Measurements from ENCODE around the gene FER.
"Not testable (repeated sequence)": the region's sequence is repeated elsewhere in the genome, so short reads cannot be mapped to it uniquely, and the experiment has no call there.

FER gene

DNA sequence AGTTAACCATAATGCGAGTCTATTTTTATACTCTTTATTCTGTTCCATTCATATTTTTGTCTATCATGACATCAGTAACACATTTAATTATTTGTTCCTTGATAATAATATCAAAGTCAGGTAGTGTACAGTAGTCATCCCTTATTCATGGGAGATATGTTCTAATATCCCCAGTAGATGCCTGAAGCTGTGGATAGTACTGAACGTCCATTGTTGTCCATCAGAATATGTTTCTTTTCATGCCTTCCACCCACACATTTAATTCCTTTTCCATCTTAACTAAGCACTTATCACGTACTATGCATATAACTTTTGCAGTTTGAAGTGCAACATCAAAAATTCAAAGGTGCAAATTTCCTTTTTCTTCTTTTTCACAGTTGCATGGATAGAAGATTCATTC lies 53.6 kb downstream of the FER start:
- DNase-seq = no peak

DNA sequence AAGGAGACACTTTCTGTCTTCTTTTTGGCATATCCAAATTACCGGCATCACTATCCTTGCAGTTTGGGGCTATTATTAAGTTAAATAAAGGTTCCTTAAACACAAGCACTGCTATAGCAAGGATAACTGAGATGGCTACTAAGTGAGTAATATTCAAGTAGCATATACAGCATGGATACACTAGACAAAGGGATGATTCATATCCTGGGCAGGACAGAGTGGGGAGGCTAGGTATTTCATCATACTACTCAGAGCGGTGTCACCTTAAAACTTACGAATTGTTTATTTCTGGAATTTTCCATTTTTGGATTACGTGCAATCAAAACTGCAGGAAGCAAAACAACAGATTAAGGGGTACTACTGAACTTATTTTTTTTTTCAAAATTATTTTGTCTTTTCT lies 54.1 kb downstream of the FER start:
- DNase-seq = no peak

DNA sequence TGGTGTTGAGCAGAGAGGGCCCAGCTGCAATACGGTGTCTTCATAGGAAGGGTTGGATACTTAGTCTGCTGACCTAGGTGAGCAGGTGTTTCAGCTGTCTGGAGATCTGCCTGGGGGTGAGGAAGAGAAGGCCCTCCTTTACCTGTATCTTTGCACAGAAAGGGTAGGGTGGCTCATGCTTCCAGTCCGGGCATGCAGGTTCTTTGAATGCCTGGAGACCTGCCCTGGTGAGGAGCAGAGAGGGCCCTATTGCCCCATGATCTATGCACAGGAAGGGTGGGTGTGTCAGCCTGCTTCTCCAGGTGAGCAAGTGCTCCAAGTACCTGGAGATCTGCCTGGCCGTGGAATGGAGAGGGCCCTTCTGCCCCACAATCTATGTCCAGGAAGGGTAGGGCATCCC lies 63.0 kb downstream of the FER start:
- DNase-seq = no peak

DNA sequence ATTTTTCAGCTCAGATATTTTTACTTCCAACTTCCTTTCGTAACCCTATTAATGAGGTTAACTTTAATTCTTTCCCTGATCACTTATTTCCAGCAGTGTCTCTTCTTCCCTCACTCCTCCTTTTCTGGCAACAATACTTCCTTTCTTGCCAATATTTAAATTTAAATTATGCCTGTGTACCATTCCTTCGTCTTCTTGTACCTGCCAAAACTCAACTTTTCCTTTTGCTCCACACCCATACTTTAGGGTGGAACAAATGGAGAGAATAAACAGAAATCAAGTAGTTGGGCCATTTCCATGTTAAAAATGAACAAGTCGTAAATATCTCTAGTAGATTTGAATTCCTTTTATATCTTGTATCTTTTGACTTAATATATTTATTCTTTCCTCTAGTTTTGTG lies 66.0 kb downstream of the FER start:
- no peak for DNase-seq

DNA sequence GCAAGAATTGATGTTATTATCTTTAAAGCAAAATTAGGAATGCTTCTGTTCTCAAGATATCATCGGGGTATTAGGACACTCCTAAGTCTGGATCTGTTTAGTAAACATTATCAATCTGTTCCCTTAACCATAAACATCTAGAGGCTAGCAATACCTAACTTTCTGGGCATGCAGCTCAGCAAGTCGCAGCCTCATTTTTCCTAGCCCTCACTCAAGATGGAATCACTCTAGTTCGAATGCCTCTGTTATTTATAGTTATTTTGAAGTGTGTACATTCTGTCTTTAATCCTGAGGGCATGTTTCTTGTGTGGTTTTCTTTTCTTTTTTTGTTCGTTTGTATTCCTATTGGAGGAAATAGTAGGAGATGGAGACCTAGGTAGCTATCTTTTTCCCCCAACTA lies 66.9 kb downstream of the FER start:
- DNase-seq = no peak

DNA sequence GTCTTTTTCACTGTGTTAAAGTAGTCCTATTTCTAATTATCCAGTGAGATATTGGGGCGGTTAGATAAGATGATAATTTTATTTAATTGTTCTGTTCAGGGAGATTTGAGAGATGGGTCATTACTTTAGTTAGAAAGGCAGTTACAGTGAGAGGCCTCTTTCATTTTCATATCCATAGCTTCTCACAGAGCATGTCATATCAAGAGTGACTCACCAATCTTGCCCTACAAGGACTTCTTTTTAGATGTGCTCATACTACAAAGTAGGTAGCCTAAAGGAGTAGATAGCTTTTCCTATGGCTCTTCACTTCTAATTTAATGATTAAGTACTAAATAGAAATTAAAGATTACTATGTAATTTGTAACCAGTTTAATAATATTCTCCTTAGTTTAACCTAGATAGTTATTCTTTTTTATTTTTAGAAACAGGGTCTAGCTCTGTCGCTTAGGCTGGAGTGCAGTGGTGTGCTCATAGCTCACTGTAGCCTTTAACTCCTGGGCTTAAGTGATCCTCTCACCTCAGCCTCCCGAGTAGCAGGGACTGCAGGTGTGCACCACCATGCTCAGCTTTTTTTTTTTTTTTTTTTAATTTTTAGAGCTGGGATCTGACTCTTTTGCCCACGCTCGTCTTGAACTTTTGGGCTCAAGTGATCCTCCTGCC lies 71.0 kb downstream of the FER start:
- DNase-seq = no peak

DNA sequence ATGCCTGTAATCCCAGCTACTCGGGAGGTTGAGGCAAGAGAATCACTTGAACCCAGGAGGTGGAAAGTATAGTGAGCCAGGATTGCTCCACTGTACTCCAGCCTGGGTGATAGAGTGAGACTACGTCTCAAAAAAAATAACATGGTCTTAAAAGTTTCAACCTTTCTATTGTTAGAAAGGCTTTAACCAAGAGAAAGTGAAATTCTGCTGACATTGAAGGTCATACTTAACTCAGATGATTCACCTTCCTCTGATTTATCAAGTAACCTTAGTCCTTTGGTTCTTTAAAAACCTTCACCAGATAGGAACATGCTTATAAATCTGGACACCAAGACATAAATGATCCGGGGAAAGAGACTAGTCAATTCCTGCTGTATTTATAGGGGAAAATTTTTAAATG lies 73.3 kb downstream of the FER start:
- DNase-seq = no peak

DNA sequence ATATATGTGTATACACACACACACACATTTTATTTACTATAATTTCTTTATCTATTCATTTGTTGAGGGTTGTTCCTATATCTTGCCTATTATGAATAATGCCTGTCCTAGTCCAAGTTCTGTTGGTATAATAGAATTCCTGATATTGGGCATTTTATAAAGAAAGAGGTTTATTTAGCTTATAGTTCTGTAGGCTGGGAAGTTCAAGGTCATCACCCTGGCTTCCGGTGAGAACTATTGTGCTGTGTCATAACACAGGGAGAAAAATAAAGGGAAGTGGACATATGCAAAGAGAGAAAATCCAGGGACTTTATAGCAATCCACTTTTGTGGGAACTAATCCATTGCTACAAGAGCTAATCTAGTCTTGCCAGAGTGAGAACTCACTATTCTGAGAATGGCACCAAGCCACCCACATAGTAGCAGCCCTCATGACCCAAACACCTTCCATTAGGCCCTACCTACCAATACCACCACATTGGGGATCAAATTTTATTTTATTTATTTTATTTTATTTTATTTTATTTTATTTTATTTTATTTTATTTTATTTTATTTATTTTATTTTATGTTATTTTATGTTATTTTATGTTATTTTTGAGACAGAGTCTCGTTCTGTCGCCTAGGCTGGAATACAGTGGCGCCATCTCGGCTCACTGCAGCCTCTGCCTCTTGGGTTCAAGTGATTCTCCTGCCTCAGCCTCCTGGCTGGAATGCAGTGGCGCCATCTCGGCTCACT lies 74.7 kb downstream of the FER start:
- no peak for DNase-seq

DNA sequence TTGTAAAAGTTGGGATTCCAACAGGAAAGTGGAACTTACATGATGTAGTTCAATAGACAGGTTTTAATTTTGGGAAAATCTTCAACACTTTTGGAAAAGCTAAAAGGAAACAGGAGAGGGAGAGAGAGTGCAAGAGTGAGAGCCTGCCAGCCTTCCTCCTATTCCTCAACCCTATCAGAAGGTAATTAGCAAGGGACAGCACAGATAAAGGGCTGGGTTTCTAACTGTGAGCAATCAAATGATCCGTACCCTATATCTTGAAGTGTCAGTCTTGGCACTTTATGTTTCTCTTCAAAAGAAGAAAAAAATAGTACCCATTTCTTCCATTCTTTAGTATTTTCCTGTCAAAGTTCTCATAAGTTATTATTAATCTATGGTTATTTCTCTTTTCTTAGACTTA lies 79.4 kb downstream of the FER start:
- DNase-seq = no peak

DNA sequence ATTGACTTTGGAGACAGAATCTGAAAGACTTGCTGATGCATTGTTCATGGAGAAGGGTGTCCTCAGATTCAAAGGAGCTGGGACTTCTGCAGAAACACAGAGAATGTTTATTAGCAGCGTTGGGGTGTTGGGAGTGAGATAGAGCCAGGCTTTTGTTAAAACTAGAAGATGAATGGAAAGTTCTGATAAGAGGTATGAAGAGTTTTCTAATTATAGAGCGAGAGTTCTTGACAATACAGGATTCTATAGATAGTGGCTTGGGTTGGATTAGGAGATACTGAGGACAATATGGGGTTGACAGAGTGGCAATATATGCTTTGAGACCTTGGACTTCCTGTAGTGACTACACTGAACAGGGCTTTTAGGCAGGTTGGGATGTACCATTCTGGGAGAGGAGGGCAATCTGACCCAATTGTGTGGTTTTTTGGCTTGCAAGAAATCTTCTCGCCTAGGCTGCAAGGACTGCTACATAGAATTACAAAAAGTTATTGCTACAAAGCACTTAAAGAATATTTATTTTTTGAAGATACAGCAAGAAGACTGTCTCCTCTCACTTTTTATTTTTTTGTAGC lies 83.1 kb downstream of the FER start:
- no peak for DNase-seq

DNA sequence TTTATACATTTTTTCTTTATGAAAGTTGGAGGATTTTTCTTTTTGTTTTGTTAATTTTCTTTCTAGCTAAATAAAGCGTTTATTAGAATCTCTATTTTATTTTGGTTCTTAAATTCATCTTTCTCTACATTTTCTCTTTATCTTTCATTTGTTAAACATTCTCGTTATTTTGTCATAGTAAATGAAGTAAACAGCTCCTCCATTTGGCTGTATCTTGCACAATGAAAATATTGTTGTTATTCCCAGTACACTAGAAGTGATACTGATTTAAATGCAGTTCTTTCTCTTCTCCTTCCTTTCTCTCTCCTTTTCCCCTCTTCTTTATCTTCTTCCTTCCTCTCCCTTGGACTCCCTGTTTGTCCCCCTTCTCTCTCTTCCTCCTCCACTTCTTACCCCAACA lies 88.8 kb downstream of the FER start:
- DNase-seq = no peak

DNA sequence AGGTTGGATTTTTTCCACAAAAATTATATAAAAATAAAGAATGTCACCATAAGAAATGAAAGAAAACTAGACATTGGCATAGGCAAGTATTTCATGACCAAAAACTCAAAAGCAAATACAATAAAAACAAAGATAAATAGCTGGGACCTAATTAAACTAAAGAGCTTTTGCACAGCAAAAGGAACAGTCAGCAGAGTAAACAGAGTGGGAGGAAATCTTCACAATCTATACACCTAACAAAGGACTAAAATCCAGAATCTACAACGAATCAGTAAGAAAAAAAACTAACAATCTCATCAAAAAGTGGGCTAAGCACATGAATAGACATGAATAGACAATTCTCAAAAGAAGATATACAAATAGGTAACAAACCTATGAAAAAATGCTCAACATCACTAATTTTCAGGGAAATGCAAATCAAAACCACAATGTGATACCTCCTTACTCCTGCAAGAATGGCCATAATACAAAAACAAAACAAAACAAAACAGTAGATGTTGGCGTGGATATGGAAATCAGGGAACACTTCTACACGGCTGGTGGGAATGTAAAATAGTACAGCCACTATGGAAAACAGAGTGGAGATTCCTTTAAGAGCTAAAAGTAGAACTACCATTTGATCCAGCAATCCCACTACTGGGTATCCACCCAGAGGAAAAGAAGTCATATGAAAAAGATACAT lies 94.7 kb downstream of the FER start:
- DNase-seq = not testable (repeated sequence)

DNA sequence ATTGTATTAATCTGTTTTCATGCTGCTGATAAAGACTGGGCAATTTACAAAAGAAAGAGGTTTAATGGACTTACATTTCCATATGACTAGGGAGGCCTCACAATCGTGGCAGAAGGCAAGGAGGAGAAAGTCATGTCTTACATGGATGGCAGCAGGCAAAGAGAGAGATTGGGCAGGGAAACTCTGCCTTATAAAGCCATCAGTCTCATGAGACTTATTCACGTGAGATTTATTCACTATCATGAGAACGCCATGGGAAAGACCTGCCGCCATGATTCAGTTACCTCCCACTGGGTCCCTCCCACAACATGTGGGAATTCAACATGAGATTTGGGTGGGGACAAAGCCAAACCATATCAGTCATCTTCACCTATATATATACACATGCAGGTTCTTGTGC lies 103.4 kb downstream of the FER start:
- not testable (repeated sequence) for DNase-seq

DNA sequence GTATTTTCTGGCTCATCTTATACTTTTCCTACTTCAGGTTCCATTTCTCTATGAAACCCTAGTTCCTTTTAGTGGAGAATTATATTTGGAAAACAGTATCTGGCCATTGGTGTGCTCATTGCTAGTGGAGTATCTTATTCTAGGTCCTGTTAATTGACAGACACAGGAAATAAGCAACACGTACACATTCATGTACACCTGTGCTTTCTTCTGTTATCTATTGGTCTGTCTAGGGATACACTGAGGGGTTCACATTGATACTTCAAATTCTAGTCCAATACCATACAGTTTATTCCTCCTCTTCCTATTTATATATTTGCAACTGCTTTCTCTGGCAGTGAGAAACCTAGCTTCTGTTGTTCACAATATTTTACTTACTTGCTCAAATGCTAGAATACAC lies 110.2 kb downstream of the FER start:
- DNase-seq = no peak

DNA sequence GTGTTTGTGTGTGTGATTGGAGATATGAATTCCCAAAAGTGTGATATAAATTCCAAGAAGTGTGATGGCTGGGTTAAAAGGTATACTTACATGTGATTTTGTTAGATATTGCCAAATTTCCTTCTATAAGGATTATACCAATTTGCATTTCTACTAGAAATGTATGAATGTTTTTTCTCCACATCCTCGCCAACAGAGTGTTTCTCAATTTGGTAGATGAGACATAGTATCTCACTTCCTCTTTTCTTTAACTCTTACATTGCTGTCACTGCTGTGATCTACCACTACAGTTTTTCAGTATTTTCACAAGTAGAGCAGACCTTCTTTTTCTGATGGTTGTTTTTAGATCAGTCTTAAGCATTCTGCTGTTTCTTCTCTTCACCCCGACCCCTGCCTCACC lies 111.3 kb downstream of the FER start:
- no peak for DNase-seq

DNA sequence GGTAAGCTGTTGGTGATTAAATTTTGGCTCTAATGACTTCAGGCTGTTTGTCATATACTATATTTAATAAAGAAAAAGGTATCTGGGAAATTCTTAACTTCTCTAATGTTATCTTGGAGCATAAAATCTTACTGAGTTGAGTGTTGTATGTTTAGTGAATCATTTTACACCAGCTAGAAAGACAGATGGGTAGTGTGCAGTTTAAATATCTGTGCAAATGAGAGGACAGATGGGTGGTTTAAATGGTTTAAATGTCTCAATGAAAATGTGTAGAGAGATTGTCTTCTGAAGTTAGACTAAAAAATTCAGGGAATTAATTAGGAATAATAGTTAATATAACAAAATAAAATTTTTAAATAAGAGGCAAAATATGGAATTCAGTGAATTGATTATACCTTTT lies 114.5 kb downstream of the FER start:
- DNase-seq = no peak

DNA sequence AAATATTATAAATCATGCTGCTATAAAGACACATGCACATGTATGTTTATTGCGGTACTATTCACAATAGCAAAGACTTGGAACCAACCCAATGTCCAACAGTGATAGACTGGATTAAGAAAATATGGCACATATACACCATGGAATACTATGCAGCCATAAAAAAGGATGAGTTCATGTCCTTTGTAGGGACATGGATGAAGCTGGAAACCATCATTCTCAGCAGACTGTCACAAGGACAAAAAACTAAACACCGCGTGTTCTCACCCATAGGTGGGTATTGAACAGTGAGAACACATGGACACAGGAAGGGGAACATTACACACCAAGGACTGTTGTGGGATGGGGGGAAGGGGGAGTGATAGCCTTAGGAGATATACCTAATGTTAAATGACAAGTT lies 118.4 kb downstream of the FER start:
- DNase-seq = not testable (repeated sequence)

DNA sequence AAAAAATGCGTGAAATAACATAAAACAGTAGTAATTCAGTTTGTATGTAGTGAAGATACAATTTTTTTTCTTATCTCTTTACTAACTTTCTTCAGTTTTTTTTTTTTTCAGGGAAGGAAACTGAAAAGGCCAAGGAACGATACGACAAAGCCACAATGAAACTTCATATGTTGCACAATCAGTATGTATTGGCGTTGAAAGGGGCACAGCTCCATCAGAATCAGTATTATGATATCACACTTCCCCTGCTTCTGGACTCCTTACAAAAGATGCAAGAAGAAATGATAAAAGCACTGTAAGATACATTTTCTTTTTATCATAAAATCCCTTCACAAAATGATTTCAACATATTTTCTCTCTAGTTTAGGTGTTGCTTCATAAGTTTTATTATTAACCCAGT lies 120.0 kb downstream of the FER start:
- DNase-seq = no peak

DNA sequence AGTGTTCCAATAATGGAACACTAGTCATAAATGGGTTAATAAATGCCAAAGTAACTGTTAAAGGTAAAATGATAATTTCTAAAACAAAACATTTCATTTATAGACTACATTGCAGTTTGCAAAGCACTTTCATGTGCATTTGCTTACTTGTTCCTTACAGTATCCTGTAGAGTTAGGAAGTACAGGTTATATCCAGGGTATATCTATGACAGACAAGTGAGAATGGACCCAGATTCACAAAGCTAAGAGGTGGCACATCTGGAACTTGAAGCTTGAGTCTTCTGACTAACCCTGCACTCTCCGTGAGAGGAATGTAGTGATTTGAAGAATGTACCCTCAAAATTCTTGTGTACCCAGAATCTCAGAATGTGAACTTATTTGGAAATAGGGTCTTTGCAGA lies 121.4 kb downstream of the FER start:
- DNase-seq = no peak

DNA sequence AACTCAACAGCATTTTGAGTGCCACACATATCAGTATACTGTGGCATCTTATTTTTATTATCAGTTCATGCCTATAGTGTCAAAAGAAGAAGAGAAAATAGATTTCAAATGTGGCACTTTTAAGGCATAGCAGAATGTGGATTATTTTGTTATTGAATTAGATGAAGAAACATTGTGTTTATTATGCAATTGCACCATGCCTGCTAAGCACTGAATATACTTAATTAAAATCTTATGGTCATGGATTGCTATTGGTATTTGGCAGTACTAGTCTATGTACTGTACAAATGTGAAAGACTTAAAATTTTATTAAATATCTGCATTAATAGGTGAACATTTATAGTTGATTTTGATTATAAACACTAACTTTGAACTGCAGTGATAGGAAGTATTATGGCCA lies 128.8 kb downstream of the FER start:
- no peak for DNase-seq

DNA sequence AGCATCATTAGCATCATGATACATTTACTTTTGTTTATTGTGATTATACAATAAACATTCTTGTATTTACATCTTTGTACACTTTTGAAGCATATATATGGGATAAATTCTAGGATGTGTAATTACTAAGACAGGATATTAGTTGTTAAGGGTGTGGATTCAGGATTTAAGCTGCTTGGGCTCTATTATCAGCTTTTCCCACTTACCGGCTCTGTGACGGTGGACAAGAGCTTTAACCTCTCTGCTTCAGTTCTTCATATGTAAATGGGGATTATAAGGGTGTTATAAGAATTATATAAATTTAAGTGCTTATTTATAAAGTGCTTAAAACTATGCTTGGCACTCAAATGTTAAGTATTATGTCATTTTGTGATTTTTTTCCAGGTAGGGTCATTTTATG lies 131.1 kb downstream of the FER start:
- no peak for DNase-seq

DNA sequence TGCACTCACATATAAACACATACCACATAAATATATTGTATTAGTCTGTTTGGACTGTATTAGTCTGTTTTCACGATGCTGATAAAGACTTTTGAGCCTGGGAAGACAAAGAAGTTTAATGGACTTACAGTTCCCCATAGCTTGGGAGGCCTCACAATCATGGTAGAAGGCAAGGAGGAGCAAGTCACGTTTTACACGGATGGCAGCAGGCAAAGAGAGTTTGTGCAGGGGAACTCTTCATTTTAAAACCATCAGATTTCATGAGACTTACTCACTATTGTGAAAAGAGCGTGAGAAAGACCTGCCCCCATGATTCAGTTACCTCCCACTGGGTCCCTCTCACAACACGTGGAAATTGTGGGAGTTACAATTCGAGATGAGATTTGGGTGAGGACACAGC lies 133.4 kb downstream of the FER start:
- DNase-seq = no peak

DNA sequence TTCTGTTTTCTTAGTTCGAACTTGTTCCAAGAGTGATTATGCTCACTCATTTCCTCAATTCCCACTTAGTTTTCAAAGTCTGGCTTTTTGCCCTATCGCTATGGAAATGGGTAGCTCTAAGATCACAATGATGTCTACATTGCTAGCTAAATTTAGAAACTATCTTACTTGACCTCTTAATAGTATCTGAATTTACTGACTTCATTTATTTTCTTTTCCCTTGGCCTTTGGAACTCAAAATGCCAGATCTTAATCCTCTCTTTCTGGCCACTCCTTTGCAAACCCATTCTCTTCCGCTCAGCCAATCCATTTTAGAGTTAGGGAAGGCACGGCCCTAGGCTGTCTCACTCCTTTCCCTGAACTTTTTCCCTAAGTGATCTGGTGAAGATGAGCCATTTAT lies 137.0 kb downstream of the FER start:
- no peak for DNase-seq

DNA sequence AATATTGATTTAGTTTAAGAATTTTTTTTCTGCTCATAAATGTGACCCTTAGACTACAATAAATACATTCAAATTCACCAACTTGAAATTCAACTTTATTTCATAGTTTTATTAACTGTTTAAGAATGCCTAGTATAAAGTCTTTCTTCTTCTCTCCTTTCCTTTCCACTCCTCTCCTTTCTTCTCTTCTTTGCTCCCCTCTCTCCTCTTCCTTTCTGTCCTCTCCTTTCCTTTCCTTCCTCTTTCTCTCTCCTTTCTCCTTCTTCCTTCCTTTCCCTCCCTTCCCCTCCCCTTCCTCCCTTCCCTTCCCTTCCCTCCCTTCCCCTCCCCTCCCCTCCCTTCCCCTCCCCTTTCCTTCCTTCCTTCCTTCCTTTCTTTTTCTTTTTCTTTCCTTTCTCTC lies 150.6 kb downstream of the FER start:
- no peak for DNase-seq

All from stimulated activated CD4-positive, alpha-beta T cell treated with anti-CD3 and anti-CD28 coated beads, Interleukin-1b, Interleukin-23, amount 100 ng/mL, for 48 hours (primary cell).